GM19324 (cell line): ENCODE data around the gene NUDT14.

Source experiments
- ATAC-seq: cut with Tn5 transposase; IDR thresholded peaks from one replicate; pipeline ENCODE4 v1.9.1; 2021; ENCODE audit warnings: mild to moderate bottlenecking, moderate library complexity; ENCODE audit not compliant: unreplicated experiment, low FRiP score

Gene NUDT14

DNA sequence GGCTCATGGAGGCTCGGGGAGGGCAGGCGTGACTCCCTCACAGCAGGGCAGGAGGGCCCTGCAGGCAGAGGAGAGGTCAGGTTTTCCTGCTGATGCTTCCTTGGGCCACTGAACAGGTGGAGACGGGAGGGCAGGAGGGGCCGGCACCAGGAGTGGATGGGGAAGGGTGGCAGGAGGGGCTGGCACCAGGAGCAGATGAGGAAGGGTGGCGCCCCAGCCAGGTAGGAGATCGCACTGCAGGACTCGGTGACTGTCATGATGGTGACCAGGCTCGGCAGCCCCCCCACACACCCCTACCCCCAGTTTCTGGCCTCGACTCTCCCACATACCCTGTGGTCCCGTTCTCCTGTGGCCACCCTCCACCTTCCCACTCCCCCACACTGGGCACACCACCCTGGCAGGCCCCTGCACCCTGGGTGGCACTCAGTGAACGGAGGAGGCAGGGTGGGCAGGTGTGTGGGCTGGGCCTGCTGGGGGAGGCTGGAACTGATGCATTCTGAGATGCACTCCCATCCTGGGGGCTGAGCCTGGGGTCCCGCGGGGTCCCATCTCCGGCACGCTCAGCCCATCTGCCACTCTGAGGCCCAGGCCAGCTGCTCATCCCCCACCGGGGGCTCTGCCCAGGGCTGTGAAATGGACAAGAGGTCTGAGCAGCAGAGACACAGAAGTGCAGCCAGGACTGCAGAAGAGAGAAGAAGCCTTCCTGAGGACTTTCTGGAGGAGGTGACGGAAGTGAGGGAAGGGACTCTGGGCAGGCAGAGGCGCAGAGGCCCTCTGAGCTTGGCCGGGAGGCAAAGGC, 2.8 kb downstream of the NUDT14 start:
- ATAC-seq = no peak

DNA sequence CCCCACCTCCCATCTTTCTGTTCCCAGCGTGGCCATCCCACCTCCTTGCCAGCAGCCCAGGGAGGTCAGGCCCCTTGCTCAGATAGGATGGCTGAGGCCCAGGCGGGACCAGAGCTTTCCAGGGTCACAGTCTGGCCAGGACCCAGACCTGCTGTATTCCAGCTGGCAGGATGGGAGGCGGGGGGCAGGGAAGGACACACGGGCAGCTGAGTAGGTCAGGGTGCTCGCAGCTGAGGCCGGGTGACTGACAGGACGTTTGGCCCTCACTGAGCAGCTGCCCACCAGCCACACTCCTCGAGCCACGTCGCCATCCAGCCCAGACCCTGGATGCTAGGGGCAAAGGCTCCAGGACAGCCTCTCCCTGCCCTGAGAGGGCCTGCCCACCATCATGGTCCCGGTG, 4.0 kb downstream of the NUDT14 start:
- no peak for ATAC-seq

DNA sequence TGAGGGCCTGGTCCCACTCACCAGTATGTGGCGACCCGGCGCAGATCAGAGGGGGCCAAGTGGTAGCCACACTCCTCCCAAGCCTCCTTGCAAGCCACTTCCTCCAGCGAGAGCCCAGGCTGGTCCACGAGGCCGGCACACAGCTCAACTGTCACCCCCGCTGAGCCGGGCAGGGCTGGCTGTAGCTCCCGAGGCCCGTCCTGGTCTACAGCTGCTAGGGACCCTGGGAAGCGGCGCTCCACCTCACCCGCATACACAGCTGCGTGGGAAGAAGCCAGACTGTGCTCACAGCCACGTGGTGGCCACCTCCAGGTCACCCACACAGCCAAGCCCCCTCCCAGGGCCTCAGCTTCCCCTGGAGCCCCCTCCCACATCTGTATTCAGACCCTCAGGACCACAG, 4.6 kb downstream of the NUDT14 start:
- ATAC-seq = no peak

DNA sequence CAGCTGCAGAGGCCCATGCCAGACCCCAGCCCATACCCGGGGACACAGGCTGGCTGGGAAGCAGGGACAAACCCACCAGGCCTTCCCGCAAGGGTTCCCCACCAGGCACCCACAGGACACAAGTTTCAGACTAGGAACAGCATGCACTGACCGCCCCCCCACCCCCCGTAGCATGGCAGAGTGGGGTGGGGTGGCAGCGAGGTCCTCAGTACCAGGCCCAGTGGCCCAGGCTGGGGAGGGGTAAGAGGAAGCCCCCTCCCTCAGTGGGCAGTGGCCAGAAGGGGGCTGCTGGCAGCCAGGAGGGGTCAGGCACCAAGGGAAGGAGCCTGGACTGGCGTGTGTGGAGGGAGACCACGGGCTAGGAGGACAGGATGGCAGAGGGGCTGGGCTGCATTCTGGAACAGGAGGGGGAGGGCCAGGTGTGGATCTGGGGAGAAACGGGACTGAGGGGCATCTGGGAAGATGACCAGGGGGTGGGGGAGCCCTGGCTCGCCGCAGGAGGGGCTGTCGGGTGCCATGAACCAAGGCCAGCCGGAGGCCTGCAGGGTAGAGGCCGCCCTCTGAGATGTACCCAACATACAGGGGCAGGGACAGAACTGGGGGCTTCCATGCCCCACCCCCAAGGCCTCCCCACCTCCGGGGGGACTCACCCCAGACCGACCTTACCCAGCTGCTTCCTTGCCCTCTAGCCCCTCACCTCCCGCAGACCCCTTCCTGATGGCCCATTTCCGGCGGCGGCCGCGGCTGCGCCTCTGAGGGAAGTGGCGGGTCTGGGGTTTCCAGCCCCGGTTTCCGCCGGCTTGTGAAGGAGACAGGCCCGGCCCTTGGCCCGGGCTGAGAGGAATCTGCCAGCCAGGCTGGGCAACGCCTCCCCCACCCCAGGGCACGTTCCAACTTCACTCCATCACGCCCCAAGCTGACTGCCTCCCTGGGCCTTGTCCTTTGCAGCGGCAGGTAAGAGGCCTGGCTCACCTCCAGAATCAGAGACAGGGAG, 6.9 kb downstream of the NUDT14 start:
- no peak for ATAC-seq

DNA sequence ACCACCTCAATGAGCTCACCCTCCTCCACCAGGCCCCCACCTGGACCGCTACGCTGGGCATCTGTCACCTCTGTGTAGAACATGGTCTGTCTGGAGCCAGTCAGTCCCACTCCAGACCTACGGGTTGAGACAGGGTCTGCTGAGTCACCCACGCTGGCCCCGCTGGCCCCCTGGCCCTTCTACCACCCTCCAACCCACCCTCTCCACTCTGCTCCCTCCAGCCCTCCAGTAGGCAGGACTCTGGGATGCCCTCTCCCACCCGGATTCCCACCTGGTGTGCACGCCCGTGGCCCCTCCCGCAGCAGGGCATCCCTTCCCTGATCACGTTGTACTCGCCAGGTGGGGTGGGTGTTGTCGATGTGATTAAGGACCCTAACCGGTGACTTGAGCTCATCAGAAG, 8.0 kb downstream of the NUDT14 start:
- no peak for ATAC-seq

DNA sequence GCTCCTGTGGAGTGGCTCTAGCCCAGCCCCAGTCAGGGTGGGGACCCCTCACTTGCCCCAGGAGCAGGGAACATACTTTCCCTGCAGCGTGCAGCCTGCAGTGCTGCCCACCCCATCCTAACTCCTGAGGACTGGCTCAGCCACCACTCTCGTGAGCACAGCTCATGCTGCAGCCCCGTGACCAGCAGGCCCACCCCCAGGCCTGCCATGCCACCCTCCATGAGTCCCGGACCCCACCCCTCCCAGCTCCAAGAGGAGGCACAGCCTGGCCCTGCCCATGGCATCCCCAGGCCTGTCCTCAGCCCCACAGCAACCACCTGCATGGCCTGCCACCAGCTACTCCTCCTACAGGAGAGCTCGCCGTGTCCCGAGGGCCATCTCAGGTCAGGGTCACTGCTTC, 8.6 kb downstream of the NUDT14 start:
- no peak for ATAC-seq

DNA sequence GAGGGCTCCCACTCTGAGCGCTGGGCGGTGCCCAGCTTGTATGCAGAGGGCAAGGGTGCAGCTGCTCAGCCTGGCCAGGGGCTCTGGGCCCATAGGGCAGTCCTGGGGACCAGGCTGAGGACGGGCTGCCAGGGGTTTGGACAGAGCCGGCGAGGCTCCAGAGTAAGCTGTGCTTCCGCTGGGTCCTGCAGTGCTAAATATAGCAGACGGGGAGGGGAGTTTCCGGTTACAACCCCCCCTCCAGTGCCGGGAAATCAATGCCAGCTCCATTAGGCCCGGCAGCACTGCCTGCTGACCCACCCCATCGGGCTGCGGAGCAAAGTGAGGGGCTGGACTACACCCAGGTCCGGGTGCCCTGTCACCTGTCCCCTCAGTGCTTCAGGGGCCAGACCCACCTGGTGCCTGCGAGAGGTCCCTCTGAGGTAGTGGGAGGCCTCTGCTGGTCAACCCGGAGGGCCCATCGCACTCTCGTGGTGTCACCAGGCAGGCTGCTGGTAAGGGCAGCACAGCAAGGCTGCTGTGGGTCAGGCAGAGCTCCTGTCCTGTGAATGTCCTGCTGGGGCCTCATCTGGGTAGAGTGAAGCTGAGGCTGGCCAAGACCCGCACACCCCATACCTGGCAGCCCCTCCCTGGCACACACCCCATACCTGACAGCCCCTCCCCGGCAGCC, 10.0 kb downstream of the NUDT14 start:
- ATAC-seq = no peak

DNA sequence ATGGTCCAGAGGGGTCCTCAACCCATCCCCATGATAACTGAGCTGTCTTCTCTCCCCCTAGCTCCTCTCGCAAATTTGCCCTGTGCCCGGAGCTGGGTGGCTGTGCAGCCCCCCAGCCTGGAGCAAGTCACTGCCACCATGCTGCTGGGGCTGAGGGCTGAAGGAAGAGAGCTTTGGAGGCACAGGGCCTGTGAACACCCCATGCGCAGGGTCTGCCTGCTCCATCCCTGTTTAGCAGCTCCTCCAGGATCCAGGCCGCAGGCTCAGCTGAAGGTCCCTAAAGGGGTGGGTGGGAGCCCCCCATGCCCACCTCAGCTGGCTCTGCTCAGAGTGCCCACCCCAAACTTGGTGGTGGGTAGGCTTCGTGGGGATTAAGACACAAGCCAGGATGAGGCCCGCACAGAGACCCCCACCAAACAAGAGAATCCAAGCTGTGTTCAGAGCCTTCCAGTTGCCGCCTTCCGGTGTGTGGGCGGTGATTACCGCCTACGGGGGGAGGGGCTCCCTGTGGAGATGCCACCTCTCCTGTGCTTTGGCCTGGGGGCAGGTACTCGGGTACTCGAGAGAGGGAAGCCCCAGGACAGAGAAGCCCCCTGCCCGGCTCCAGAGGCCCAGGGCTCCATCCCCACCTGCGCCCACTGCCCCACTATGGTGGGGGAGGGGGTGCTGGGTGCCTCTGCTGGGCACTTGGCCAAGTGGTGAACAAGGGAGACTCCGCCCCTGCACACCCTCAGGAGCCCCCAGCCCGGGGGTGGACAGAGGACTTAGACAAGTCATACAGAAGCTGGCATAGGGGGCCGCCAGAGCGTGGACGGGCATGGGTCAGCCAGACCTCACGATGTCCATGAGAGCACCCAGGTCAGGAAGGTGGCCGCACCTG, 11.1 kb downstream of the NUDT14 start:
- no peak for ATAC-seq

DNA sequence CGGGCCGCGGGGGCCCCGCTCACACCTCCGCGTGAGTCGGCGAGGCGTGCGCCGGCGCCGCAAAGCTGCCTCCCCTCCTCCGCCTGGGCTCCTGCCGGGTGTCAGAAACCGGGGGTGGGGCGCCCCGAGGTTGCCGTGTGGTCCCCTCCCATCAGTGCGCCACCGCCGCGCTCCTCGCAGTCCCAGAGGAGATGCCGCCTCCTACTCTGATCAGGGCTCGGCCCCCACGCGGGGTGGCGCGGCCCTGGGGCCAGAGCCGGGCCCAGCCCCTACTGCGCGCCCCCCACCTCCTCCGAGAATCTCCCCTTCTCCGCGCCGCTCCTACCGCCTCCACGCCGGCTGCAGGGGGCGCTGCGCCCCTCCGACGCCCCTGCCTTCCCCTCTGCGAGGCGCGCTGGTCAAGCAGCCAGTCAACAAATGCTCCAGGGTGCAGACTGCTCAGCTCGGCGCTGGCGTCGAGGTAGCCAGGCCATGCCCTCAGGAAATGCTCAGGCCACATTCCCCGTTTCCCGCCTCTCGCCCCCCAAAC, 12.1 kb downstream of the NUDT14 start:
- ATAC-seq = no peak

DNA sequence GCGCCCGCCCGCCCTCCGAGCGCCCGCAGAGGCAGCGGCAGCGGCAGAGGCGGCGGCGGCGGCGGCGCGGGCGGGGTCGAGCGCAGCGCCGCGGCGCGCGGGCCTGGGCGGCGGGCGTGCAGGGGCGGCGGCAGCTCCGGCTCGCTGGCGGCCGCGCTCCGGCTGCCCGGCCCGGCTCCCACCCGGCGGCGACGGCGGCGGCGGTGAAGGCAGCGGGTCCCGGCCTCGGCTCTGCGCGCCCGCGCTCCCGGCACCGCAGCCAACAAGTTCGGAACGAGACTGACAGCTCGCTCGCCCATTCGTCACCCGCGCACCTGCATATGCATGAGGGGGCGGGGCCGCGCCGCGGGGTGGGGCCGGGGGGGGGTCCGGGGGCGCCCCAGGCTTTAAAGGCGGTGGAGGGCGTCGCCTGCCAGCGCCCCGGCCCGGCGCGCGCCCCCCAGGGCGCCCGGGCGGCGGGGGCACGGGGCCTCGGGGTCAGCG, 12.6 kb downstream of the NUDT14 start, which contains the start of gene JAG2:
Gene JAG2, minus strand, starts transcription at position 281 of the 483 bp plus-strand sequence. CDS start 356 bp downstream, outside the sequence.
- no peak for ATAC-seq

DNA sequence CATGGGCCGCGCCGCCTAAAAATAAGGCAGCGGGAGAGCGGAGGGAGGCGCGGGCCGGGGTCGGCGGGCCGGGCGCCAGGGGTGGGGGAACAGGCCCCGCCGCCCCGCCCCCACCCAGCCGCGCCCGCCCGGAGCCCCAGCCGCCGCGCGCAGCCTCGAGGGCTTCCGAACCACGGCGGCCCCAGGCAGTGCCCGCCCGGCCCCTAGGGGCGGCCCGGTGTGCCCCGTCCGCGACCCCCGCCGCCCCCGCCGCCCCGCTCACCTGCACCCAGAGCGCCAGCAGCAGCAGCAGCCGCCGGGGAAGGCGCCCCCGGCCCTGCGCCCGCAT, 13.1 kb downstream of the NUDT14 start:
- no peak for ATAC-seq

DNA sequence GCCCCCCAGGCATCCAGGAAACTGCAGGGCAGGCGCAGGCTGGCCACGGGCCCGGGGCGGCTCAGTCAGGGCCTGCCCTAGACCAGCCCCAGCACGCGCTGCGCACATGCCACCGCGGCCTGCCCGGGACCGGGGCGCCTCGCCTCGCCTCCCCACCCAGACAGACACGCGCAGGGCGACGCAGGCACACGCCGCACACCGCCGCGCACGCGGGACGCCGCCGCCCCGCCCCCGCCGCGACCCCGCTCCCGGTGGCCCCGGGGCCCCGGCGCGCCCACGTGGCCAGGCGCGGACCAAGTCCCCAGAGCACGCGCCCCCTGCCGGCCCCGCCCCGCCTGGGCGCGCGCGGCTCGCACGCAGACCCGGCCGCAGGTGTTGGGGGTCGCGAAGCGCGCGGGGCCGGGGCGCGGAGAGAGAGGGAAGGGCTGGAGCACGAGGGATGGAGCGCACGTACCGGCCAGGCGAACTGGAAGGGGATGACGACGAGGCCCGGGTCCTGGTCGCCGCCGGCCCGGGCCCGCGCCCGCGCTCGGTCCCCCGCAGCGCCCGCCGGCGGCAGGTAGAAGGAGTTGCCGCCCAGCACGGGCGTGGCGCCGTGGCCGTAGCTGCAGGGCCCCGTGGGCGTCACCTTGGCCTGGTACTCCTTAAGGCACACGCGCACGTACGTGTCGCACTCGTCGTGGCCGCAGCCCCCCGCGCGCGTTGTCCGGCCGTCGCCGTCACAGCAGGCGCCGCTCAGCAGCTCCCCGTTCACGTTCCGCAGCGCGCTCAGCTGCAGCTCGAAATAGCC, 13.6 kb downstream of the NUDT14 start:
- no peak for ATAC-seq

DNA sequence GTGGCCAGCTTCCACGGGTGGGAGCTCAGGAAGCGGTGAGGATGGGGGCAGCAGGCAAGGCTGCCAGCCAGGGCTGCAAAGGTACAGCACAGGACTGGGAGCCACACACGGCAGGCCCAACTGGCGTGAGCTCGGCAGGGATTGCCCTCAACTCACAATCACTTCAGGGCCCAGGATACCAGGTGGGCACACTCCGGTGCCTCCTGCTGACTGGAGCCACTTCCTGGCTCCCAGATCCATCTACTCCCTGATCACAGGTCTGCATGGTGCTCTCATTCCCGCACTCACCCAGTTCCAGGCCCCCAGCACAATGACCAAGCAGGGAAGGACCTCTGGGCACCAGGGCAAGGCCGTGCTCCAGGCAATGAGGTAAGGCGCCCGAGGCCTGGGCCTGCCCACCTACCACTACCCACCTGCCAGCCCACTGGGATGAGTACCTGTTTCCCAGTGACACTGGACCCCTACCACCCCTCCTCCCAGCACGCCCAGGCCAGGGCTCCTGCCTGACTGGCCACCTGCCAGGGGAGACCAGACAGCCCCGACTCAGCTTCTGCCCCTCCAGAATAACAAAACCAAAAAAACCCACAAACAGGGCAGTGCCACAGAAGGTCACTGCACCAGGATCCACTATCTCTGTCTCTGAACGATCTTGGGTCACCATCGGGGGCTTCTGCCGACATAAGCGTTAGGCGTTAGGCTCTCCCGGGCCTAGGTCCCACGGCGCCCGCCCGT, 14.4 kb downstream of the NUDT14 start:
- no peak for ATAC-seq

DNA sequence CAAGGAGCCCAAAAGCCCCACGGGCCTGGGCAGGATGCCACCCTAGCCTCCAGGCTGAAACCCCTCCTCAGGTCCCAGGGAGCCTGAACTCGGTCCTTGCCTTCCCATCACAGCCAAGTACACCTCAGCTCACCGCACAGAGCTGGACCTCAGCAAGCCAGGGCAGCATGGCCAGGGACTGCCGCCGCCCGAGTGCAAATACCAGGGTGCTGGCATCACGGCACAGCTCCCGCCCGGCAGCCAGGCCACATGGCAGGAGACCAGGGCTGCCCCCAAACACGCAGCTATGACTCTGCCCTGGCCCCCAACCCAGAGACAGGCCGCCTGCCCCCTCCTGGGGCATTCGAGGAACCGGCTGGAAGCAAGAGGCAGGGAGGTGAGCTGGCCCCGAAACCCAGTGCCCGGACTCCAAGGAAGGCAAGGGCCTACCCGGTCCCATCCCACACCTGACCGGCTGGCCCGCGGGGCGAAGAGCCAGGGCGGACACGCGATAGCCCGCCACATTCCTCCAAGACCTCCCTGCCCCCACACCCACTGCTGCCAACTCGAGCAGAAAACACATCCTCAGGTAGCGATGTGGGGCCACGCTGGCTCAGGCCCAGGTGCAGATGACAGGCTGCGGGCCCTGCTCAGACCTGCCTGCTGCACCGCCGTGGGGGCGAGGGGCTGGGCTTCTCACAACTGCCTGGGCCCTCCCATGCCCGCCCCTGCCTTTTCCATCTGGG, 15.2 kb downstream of the NUDT14 start:
- ATAC-seq = no peak

DNA sequence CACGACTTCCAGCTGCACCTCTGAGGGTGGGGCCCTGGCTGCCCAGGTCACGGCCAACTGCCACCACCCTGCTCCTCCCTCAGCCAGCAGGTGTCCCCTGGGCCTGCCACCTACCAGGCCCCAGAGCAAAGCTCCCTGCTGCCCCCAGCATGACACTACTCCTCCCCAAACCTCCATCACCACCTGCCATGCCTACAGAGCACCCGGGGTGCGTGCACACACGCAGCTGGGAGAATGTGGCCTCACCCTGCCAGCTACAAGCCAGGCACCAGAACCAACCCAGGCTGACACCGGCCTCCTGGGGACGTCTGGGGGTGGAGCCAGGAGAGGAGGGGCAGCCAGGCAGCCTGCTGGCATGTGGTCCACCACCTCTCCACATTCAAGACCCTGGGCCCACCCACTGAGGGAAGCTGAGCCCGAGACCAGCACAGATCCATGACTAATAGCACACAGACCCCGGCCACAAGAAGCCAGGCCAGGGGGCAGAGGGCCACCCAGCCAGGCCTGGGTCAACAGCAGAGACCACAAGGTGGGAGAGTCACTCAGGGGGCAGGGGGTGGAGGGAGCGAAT, 15.9 kb downstream of the NUDT14 start:
- no peak for ATAC-seq

DNA sequence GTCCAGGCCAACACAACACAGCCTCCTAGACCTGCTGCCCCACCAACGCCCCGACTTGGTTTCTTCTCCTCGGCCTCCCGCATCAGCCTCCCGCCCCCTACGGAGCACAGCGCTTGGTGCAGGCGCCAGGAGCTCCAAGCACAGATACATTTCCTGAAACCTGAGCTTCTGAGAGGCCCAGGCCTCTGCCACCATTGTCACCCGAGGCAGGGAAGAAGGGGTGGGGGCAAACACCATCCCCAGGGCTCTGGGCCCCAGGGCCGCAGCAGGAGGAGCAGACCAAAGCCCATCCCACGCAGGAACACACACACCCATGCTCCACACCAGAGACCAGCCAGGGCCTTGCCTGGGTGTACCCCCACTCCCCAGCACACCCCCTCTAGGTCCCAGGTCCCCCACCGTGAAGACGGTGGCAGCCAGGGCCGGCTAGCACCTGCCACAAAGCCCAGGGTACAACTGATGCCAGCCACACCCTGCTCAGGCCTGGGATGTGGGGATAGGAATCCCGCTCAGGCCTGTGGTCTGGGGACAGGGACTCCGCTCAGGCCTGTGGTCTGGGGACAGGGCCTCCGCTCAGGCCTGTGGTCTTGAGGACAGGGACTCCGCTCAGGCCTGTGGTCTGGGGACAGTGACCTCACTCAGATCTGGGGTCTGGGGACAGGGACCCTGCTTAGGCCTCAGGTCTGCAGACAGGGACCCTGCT, 17.9 kb downstream of the NUDT14 start:
- no peak for ATAC-seq

DNA sequence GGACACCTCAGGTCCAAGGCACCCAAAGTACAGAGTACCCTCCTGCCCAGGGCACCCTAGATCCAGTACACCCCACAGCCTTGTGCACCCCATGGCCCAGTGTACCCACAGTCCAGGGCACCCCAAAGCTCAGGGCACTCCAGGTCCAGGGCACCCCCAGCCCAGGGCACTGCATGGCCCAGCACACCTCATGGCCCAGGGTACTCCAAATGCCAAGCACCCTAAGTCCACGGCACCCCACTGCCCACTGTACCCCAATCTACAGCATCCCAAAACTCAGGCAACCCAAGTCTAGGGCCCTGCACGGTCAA, 18.5 kb downstream of the NUDT14 start:
- no peak for ATAC-seq
